RCC 7860 (cell line): ENCODE results near the gene VASH1.

Source experiments
- DNase-seq: peaks from one replicate; pipeline ENCODE4 v3.0.0-alpha.2; 2015; ENCODE audit warnings: low spot score
- FAIRE-seq: peaks from 2 replicates; lab custom pipeline; 2012; peaks lifted over from hg19 to GRCh38; lab: Jason Lieb, UNC

Gene VASH1

DNA sequence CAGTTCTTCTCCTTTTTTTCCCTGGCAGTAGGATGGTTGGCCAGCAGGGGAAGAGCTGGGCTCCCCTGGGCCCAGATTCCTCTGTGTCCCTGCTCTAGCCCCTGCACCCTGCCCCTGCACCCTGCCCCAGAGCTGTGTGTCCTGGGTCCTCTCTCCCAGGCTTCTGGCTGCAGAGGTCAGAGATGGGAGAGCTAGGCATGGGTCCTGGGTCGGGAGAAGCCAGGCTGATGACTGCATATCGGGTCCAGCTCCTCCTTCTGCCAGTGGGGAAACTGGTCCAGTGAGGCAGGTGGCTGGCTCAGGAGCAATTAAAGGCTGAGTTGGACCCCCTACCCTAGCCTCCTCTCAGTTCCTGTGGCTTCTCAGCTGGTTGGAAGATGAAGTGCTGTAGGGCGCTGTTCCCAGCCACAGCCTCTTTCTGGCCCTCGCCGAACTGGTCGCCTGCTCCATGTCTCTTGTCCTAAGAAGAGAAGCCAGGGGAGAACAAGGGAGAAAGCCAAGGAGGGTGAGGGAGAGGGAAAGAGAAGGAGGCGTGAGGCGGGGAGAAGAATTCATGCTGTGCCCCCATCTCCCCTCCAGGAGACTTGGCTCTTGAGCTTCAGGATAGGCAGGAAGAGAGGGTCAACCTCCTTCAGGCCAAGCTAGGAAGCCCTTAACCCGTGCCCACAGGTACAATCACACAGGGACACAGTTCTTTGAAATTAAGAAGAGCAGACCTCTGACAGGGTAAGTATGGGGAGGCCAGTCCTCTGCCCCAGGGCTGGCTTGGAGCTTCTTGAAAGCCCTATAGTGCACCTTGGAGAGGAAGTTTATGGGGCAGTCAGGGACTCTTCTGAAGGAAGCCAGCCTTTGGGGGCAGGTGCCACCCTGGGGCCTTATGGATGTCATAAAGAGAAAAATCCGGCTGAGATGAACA is 9.5 kb downstream of the VASH1 start:
- no peak for DNase-seq
- FAIRE-seq, result no peak

DNA sequence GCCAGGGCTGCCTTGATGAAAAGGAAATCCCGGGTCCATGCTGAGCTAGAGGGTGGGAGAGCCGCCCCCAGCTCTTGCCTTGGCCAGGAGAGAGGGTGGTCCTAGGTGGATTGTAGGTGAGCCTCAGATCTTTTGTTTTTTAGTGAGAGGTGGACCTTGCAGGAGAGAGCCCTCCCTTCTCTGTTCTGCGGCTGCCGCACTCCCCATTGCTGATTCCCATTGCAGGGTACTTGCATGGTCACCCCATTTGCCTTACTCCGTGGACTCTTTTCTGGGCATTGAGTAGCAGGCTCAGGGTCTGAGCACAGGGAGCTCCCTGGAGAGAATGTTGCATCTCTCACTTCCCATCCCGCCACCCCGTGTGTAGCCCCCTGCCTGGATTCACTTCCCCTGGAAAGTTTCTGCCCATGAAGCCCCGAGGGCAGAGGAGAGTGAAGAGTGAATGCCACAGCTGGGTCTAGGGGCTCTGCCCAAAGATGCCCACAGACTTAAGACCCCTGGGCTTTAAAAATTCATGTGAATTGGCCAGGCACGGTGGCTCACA is 10.2 kb downstream of the VASH1 start:
- no peak for FAIRE-seq
- no peak for DNase-seq

DNA sequence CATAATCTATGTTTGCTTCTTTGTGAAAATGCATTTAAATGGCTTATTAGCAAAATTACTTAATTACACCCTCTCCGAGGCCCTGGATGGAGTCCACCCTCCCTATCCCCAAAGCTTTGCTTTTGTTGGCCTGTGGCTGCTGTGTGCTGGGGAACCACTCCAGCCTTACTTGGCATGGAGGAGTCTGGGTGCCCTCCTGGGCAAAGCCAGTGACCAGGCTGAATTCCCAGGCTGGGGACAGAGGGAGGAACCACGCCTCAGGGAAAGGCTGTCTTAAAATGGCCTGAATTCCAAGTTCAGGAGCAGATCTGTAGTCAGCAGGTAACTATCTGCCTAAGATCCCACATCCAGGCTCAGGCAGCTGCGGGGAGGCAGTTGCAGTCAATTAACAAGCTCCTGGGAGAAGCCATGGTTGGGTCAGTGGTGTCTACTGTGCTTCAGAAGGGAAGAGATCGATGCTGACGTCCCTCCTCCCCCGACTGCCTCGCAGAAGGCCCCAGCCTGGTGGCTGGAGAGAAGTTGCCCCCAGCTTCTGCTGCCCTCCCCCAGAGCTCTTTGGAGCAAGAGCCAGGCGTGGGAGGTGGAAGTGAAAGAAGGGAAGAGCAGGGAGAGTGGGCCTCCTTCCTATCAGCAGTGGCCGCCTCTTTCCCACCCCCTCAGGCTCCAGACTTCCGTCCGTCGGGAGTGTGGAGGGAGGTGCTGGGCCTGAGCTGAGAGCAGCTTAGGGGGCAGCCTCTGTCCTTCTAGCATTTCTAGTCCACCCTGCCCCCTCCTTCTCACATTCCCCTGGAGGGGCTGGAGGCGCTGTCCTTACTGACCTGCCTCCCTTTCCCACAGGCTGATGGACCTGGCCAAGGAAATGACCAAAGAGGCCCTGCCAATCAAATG is 11.3 kb downstream of the VASH1 start:
- DNase-seq (no peak), FAIRE-seq (no peak)

GRCh38 chr14:76773188-76773885 is 12.1 kb downstream of the VASH1 start:
- FAIRE-seq, result peak; percentile 16

DNA sequence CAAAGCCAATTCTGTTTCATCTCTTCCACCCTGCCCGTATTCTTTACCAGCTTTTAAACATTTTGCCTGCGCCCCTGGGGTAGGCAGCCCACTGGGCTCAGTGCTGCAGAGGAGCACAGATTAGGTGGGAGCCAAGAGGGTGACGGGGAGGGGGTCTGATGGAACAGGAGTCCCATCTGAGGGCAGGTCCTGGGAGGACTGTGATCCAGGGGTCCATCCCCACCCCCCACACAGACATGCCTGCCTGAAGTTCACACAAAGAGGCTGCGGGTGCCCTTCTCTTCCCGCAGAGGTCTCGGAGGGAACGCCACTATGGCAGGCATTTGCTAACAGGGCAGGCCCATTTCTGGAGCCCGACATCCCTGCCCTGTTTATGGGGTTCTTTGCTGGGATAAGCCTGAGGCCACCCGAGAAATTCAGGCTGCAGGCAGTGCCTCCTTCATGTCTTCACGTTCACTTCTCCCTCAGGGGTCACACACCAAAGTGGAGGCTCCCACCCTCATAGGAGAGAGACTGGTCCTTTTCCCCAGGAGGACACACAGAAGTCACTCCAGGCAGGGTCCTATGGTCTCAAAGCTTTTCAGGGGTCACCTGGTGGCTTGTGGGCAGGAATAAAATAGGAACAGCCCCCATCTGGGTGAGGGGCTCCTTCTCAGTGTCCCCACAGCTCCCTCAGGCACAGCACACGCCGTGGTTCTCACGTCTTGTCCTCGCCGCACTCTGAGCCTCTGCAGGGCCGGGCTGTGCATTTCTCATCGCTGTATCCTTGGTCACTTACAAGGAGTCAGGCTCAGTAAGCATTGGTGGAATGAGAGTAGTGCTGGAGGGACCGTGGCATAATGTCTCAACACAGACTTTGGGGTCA is 12.9 kb downstream of the VASH1 start:
- FAIRE-seq (no peak), DNase-seq (no peak)

More at GRCh38 chr14:76773188-76773885, 12.1 kb downstream of the VASH1 start:
- peak; percentile 20 for DNase-seq

DNA sequence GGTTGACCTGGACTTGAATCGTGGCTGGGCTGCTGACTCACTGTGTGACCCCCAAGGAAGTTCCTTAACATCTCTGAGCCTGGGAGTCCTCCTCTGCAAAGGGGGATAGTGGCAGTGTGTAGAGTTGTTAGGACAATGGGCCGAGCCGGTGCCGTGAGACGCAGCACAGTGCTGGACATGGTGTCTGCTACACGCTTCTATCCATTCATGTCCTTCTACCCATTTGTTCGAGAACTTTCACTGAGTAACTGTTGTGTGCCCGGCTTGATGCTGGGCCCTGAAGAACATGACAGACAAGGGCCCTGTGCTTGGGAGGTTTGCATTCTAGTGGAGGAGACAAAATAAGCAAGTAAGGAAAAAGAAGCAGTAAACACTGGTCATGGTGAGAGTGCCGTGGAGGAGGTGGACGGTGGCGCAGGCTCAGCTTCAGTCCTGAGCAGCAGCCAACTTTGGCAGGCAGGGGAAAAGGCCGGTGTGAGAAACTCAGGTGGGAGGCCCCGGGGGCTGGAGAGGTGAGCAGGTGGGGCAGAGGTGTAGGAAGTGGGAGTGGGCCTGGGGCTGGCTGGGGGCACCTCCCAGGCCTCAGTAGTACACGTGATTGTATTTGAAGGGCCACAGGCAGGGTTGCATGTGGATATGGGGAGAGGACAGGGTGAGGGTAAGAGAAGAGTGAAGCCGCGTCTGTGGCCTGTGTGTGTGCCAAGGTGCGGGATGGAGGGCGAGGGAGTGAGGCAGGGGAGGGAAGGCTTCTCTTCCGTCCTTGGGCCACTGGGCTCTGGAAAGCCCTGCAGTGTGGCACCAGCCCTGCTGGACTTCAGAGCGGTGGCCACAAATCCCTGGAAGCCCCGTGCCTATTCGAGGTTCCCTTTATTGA is 13.8 kb downstream of the VASH1 start:
- DNase-seq (no peak), FAIRE-seq (no peak)

GRCh38 chr14:76775695-76776427 is 14.6 kb downstream of the VASH1 start:
- DNase-seq (no peak), FAIRE-seq (no peak)

- DNase-seq (no peak), FAIRE-seq (no peak)
Measured at GRCh38 chr14:76776428-76777251, 15.4 kb downstream of the VASH1 start.

GRCh38 chr14:76777721-76778120 is 16.5 kb downstream of the VASH1 start:
- DNase-seq, result no peak
- no peak for FAIRE-seq

DNA sequence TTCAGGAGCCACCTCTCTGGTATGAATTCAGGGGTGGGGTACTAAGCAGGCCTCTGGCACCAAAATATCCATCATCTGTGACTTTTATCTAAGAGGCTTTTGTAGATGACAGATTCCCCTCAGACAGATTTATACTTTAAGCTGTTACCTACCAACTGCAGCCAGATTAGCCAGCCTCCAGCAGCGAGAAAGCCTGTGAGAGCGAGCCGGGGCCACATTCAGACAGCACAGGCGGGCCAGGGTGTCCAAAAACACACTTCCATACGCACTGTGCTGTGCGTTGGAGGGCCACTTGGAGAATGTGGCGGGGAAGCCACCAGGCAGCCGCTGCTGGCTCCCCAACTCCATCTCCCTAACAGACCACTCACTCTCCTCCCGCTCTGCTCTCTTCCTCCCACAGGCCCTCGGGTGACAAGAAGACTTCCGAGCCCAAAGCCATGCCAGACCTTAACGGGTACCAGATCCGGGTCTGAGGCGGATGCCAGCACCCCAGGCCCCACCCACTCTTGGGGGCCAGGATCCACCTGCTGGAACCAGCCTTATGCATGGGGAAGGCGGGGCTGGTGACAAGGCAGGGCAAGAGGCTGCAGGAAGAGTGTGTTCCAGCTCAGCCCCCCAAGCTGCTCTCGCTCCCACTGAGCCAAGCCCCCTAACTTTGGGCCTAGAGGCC is 17.4 kb downstream of the VASH1 start:
- no peak for DNase-seq
- no peak for FAIRE-seq

- no peak for FAIRE-seq
- DNase-seq, result no peak
Measured at GRCh38 chr14:76779221-76780057, 18.2 kb downstream of the VASH1 start.

GRCh38 chr14:76780058-76780345 is 18.7 kb downstream of the VASH1 start:
- FAIRE-seq (no peak), DNase-seq (no peak)

- FAIRE-seq, result no peak
Measured at GRCh38 chr14:76780360-76780759, 19.1 kb downstream of the VASH1 start.

DNA sequence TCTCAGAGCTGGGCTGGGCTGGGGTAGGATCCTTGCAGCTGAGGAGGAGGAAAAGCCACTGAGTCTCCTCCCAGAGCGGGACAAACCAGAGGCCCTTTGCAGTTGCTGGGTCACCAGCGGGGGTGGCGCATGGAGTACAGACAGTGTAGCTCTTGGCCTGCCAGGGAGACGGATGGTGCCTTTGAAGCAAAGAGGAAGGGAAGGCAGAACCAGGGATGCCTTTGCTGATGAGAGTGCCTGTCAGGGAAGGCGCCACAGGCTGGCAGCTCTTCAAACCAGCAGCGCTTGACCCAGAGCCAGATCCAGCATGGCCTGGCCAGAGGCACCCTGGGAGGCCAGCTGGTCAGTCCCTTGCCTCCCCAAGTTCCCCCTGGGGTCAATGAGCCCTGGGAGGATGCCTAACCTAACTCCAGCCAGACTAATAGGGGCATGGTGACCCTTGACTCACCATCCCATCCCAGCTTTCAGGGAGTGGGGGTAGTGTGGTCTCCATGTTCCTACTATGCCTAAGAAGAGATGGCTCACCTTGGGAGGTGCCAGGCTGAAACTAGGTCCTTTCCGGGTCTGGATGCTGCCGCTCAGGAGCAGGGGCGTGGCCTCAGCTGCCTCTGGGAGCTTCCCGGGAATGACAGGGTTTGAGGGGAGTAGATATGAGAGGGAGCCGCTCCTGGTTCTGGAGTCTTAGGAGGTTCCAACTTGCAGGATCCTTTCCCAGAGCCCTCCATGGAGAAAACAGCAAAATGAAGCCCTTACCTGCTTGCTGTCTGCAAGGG is 19.8 kb downstream of the VASH1 start:
- no peak for FAIRE-seq

More at GRCh38 chr14:76780360-76780759, 19.1 kb downstream of the VASH1 start:
- DNase-seq, result no peak

DNA sequence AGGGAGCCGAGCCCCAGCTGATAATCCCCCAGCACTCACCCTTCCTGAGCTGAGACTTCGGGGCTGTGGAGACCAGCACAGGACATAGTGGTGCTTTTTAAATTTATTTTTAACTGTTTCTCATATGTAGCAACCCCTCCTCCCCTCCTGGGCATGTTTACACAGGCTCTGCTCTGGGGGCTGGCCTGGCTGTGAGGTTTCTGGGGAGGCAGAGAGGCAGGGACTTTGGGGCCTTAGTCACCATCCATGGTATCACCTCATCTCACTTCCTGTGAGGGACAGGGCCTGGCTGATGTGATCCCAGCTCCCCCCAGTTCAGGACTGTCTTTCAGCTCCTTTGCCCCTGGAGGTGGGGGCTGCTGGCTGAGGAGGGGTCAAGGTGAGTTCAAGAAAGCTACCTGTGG is 20.4 kb downstream of the VASH1 start:
- DNase-seq (no peak), FAIRE-seq (no peak)

More for the DNA sequence above, 19.8 kb downstream of the VASH1 start:
- DNase-seq, result no peak
